Measurements from ENCODE around the gene BEAN1. TPM values are rescaled to one million over a fixed set of nuclear protein-coding genes. Genes with fewer than 3 reads are reported as not detected.

Gene BEAN1
- polyA plus RNA-seq, 3 donors: 0.12 to 0.81 TPM; not detected in 1

GRCh38 chr16:66476328-66477027 lies 49.4 kb downstream of the BEAN1 start:
- Histone ChIP-seq H3K4me2 (replicated peaks; ENCODE audit: extremely low read depth, low read length, poor library complexity, severe bottlenecking) (no peak overlapping the region), H3K36me3 (replicated peaks in 1 of 2; ENCODE audit: control insufficient read depth in 1 of 2, insufficient read depth in 2 of 2, low read length in 2 of 2) (no peaks in the 10 kb centered on the region), H3K79me2 (ENCODE audit: insufficient read depth, low read length) (no peaks in the 10 kb centered on the region), H4K20me1 (ENCODE audit: insufficient read depth, low read length) (no peaks in the 10 kb centered on the region), H2AFZ (ENCODE audit: insufficient read depth, low read depth, low read length, poor library complexity, severe bottlenecking) (no peak overlapping the region), H3K4me3 (replicated peaks in 1 of 3; ENCODE audit: low read depth in 2 of 3, low read length in 3 of 3) (no peak overlapping the region), H3K9me3 (replicated peaks in 1 of 2; ENCODE audit: control insufficient read depth in 1 of 2, insufficient read depth in 1 of 2, low read length in 2 of 2) (no peaks in the 10 kb centered on the region), H3K4me1 (ENCODE audit: control insufficient read depth in 1 of 2, insufficient read depth in 2 of 2, low read length in 2 of 2) (peaks cover 19 to 22% of the 10 kb centered on the region in 2 donors), H3K9ac (ENCODE audit: insufficient read depth, low read length, poor library complexity, severe bottlenecking) (no peak overlapping the region), H3K27ac (ENCODE audit: low read depth in 1 of 2, low read length in 2 of 2) (no peak overlapping the region), H3K27me3 (ENCODE audit: control insufficient read depth in 2 of 2, insufficient read depth in 2 of 2, low read length in 2 of 2) (no peaks in the 10 kb centered on the region)
- Mint-ChIP-seq H3K9me3 (peaks cover 0 to 2% (median 0%) of the 10 kb centered on the region in 7 donors), H3K4me3 (no peak overlapping the region), H3K27ac (no peak overlapping the region), H3K27me3 (ENCODE audit: low read depth in 3 of 3) (peaks cover 7 to 23% (median 10%) of the 10 kb centered on the region in 3 donors), H3K36me3 (no peaks in the 10 kb centered on the region), H3K4me1 (peaks cover 24% of the 10 kb centered on the region)
- no peak for DNase-seq
- 92% methylated on average over 6 of the region's 8 CpGs for WGBS (ENCODE audit: insufficient coverage)
- TF ChIP-seq CTCF (IDR thresholded peaks at IDR 0.05): no peak
- intact Hi-C loops (cut with micrococcal nuclease): loop anchor here in 1 of 2 donors (5.0 kb wide), 2 partner anchors 76 to 111 kb away; partner anchors contain the start of genes CKLF and TK2

DNA sequence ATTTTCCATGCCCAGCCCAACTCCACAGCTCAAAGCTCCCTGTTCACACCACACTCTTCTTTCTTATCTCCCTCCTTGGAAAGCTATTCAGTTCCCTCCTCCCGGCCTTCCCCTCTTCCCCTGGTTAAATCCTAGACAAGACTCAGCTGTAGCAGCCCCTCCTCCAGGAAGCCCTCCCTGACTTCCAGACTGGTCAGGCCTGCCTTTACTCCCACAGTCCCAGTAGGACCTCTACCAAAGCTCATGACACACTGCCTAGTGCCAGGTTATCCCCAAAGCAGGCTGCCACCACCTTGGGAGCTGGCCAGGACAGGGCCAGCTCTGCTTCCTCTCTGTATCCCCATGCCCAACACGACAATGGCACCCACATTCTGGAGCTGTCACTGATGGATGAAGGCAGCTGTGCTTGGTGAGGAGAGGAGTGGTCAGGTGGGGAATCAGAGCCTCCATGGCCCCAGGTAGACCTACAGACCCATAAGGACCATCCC lies 50.0 kb downstream of the BEAN1 start:
- Histone ChIP-seq H3K27ac (ENCODE audit: low read depth in 1 of 2, low read length in 2 of 2) (no peak overlapping the region), H3K27me3 (ENCODE audit: control insufficient read depth in 2 of 2, insufficient read depth in 2 of 2, low read length in 2 of 2) (no peaks in the 10 kb centered on the region), H3K79me2 (ENCODE audit: insufficient read depth, low read length) (no peaks in the 10 kb centered on the region), H3K4me2 (replicated peaks; ENCODE audit: extremely low read depth, low read length, poor library complexity, severe bottlenecking) (no peak overlapping the region), H3K36me3 (replicated peaks in 1 of 2; ENCODE audit: control insufficient read depth in 1 of 2, insufficient read depth in 2 of 2, low read length in 2 of 2) (no peaks in the 10 kb centered on the region), H3K4me1 (ENCODE audit: control insufficient read depth in 1 of 2, insufficient read depth in 2 of 2, low read length in 2 of 2) (peaks cover 20 to 23% of the 10 kb centered on the region in 2 donors), H3K9me3 (replicated peaks in 1 of 2; ENCODE audit: control insufficient read depth in 1 of 2, insufficient read depth in 1 of 2, low read length in 2 of 2) (no peaks in the 10 kb centered on the region), H2AFZ (ENCODE audit: insufficient read depth, low read depth, low read length, poor library complexity, severe bottlenecking) (no peak overlapping the region), H4K20me1 (ENCODE audit: insufficient read depth, low read length) (no peaks in the 10 kb centered on the region), H3K4me3 (replicated peaks in 1 of 3; ENCODE audit: low read depth in 2 of 3, low read length in 3 of 3) (no peak overlapping the region), H3K9ac (ENCODE audit: insufficient read depth, low read length, poor library complexity, severe bottlenecking) (no peak overlapping the region)
- peaks cover 24% of the 10 kb centered on the region for H3K4me1 Mint-ChIP-seq
- DNase-seq: no peak
- H3K9me3 Mint-ChIP-seq: peaks cover 0 to 2% (median 0%) of the 10 kb centered on the region in 7 donors
- intact Hi-C loops (cut with micrococcal nuclease): loop anchor here in 1 of 2 donors (5.0 kb wide), 2 partner anchors 75 to 110 kb away; partner anchors contain the start of genes CKLF and TK2
- WGBS (ENCODE audit: insufficient coverage): 80% methylated on average over 1 of the region's 2 CpGs
- no peak overlapping the region for H3K4me3 Mint-ChIP-seq
- H3K36me3 Mint-ChIP-seq: no peaks in the 10 kb centered on the region
- TF ChIP-seq CTCF (IDR thresholded peaks at IDR 0.05): no peak
- H3K27ac Mint-ChIP-seq: peak overlapping the region in 3 of 7 donors; percentile 20 to 57 (median 37)
- peaks cover 7 to 23% (median 12%) of the 10 kb centered on the region in 3 donors for H3K27me3 Mint-ChIP-seq (ENCODE audit: low read depth in 3 of 3)
